ENCODE measurements around the gene ADISSP. TPM values are rescaled to one million over a fixed set of nuclear protein-coding genes. Genes with fewer than 3 reads are reported as not detected.

ADISSP gene
- total and polyA plus RNA-seq, 2 experiments from 2014 or later: 86.6 to 126 TPM

DNA sequence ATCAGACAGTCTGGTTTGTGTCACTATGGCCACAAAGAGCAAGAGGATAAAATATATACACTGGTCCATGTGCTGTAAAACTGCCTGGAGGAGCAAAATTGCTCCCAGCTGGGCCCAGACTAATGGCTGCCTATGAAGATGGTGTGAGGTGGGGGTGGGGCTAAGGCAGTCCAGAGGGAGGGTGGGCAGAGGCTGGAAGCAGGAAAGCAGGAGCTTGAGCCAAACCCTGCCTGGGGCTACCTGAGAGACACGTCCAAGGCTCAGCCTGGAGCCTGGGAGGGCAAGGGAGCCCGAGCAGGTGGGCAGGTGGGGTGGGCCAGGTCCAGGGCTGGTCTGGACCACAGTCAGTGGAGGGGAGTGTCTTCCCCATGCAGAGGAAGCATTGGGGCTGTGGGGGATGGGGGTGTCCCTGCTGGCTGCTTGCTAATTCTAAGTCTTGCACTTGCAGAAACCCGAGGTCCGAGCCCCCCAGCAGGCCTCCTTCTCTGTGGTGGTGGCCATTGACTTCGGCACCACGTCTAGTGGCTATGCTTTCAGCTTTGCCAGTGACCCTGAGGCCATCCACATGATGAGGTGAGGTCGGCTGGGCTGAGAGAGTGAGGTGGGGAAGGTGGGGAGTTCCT lies 25.6 kb downstream of the ADISSP start:
- ATAC-seq (no peak), DNase-seq (ENCODE audit: low spot score) (no peak)
- no peaks in the 10 kb centered on the region for H3K9me3 Mint-ChIP-seq
- peaks cover 20% of the 10 kb centered on the region for H3K27me3 Mint-ChIP-seq (ENCODE audit: insufficient read depth, low read depth, poor library complexity)
- H3K4me3 Mint-ChIP-seq: no peak overlapping the region
- Histone ChIP-seq H2AFZ (no peak overlapping the region), H3K27me3 (ENCODE audit: insufficient read depth) (peaks cover 4% of the 10 kb centered on the region; the same call in 1 of the 2 replicates), H3K79me2 (replicated peaks; ENCODE audit: insufficient read depth) (no peaks in the 10 kb centered on the region), H3K9me2 (ENCODE audit: insufficient read depth) (no peaks in the 10 kb centered on the region), H3K4me1 (ENCODE audit: insufficient read depth) (peaks cover 5% of the 10 kb centered on the region; the same call in 1 of the 2 replicates), H3K4me2 (no peak overlapping the region), H3K27ac (ENCODE audit: low read depth) (no peak overlapping the region), H3K4me3 (no peak overlapping the region), H3F3A (replicated peaks; ENCODE audit: low read depth) (no peaks in the 10 kb centered on the region), H3K36me3 (ENCODE audit: insufficient read depth) (no peaks in the 10 kb centered on the region), H4K20me1 (replicated peaks; ENCODE audit: insufficient read depth) (no peaks in the 10 kb centered on the region)
- no peak overlapping the region for H3K27ac Mint-ChIP-seq
- no peaks in the 10 kb centered on the region for H3K36me3 Mint-ChIP-seq (ENCODE audit: low read depth)
- peaks cover 31% of the 10 kb centered on the region for H3K4me1 Mint-ChIP-seq
- TF ChIP-seq EZH2phosphoT487 (IDR thresholded peaks at IDR 0.05; ENCODE audit: unreplicated experiment) (no peak), STAT1 (IDR thresholded peaks at IDR 0.05; ENCODE audit: unreplicated experiment) (no peak), NANOG (IDR thresholded peaks at IDR 0.05; ENCODE audit: borderline replicate concordance) (no peak), POLR2AphosphoS5 (IDR thresholded peaks at IDR 0.05; ENCODE audit: low read depth) (no peak), CREB1 (CRISPR knock-in tag; IDR thresholded peaks at IDR 0.05; ENCODE audit: low read depth) (no peak)
- TF ChIP-seq, protein P1, sequence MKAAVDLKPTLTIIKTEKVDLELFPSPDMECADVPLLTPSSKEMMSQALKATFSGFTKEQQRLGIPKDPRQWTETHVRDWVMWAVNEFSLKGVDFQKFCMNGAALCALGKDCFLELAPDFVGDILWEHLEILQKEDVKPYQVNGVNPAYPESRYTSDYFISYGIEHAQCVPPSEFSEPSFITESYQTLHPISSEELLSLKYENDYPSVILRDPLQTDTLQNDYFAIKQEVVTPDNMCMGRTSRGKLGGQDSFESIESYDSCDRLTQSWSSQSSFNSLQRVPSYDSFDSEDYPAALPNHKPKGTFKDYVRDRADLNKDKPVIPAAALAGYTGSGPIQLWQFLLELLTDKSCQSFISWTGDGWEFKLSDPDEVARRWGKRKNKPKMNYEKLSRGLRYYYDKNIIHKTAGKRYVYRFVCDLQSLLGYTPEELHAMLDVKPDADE (IDR thresholded peaks at IDR 0.05): no peak
- TF ChIP-seq, protein P2, sequence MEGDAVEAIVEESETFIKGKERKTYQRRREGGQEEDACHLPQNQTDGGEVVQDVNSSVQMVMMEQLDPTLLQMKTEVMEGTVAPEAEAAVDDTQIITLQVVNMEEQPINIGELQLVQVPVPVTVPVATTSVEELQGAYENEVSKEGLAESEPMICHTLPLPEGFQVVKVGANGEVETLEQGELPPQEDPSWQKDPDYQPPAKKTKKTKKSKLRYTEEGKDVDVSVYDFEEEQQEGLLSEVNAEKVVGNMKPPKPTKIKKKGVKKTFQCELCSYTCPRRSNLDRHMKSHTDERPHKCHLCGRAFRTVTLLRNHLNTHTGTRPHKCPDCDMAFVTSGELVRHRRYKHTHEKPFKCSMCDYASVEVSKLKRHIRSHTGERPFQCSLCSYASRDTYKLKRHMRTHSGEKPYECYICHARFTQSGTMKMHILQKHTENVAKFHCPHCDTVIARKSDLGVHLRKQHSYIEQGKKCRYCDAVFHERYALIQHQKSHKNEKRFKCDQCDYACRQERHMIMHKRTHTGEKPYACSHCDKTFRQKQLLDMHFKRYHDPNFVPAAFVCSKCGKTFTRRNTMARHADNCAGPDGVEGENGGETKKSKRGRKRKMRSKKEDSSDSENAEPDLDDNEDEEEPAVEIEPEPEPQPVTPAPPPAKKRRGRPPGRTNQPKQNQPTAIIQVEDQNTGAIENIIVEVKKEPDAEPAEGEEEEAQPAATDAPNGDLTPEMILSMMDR (conservative IDR thresholded peaks at IDR 0.05; ENCODE audit: low read depth in 2 of 2): no peak

DNA sequence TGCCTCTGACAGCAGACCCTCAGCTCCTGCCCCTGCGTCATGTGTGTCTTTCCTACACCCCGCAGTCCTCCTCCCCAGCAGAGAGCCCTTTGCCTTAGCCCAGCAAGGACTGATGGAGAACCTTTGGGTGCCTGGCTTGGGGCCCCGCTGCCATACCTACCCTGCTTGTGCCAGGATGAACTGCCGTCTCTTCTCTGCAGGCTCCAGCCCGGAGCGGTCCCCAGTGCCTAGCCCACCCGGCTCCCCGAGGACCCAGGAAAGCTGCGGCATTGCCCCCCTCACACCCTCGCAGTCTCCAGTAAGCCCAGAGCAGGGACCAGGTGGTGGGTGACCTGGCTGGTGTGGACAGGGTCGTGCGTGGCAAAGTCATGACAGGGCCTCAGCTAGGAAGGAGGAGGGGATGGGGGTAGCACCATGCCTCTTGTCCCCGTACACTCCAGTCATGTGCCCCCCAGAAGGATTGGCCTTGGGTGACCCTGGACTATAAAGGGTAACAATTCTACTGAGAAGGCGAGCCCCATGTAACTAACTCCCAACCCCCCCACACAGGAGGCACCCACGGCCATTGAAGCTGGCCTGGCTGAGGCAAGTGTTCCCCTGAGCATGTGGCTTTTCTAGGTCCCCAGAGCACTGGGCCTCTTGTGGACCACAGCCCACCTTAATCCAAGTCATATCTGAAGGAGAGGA lies 26.8 kb downstream of the ADISSP start:
- no peak for DNase-seq (ENCODE audit: low spot score)
- H3K27ac Mint-ChIP-seq: no peak overlapping the region
- H3K27me3 Mint-ChIP-seq (ENCODE audit: insufficient read depth, low read depth, poor library complexity): peaks cover 18% of the 10 kb centered on the region
- TF ChIP-seq NANOG (IDR thresholded peaks at IDR 0.05; ENCODE audit: borderline replicate concordance): no peak
- TF ChIP-seq, protein P1 (IDR thresholded peaks at IDR 0.05): no peak
- no peak for TF ChIP-seq EZH2phosphoT487 (IDR thresholded peaks at IDR 0.05; ENCODE audit: unreplicated experiment)
- TF ChIP-seq STAT1 (IDR thresholded peaks at IDR 0.05; ENCODE audit: unreplicated experiment): no peak
- TF ChIP-seq EZH2 (IDR thresholded peaks at IDR 0.05; ENCODE audit: low read depth, unreplicated experiment): no peak
- TF ChIP-seq ZNF331 (CRISPR knock-in tag; IDR thresholded peaks at IDR 0.05; ENCODE audit: low read depth): no peak
- TF ChIP-seq, protein P3, sequence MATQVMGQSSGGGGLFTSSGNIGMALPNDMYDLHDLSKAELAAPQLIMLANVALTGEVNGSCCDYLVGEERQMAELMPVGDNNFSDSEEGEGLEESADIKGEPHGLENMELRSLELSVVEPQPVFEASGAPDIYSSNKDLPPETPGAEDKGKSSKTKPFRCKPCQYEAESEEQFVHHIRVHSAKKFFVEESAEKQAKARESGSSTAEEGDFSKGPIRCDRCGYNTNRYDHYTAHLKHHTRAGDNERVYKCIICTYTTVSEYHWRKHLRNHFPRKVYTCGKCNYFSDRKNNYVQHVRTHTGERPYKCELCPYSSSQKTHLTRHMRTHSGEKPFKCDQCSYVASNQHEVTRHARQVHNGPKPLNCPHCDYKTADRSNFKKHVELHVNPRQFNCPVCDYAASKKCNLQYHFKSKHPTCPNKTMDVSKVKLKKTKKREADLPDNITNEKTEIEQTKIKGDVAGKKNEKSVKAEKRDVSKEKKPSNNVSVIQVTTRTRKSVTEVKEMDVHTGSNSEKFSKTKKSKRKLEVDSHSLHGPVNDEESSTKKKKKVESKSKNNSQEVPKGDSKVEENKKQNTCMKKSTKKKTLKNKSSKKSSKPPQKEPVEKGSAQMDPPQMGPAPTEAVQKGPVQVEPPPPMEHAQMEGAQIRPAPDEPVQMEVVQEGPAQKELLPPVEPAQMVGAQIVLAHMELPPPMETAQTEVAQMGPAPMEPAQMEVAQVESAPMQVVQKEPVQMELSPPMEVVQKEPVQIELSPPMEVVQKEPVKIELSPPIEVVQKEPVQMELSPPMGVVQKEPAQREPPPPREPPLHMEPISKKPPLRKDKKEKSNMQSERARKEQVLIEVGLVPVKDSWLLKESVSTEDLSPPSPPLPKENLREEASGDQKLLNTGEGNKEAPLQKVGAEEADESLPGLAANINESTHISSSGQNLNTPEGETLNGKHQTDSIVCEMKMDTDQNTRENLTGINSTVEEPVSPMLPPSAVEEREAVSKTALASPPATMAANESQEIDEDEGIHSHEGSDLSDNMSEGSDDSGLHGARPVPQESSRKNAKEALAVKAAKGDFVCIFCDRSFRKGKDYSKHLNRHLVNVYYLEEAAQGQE (IDR thresholded peaks at IDR 0.05; ENCODE audit: unreplicated experiment): no peak
- TF ChIP-seq POLR2AphosphoS5 (IDR thresholded peaks at IDR 0.05; ENCODE audit: low read depth): no peak
- no peak for TF ChIP-seq CREB1 (CRISPR knock-in tag; IDR thresholded peaks at IDR 0.05; ENCODE audit: low read depth)
- TF ChIP-seq, protein P2 (conservative IDR thresholded peaks at IDR 0.05; ENCODE audit: low read depth in 2 of 2): no peak
- TF ChIP-seq ZNF114 (CRISPR knock-in tag; IDR thresholded peaks at IDR 0.05): no peak
- TF ChIP-seq JUNB (IDR thresholded peaks at IDR 0.05; ENCODE audit: unreplicated experiment): no peak

More for the DNA sequence above, 26.8 kb downstream of the ADISSP start:
- no peaks in the 10 kb centered on the region for H3K79me2 ChIP-seq (replicated peaks; ENCODE audit: insufficient read depth)
- Mint-ChIP-seq H3K9me3 (no peaks in the 10 kb centered on the region), H3K36me3 (ENCODE audit: low read depth) (no peaks in the 10 kb centered on the region), H3K4me3 (no peak overlapping the region), H3K4me1 (peaks cover 28% of the 10 kb centered on the region)
- H4K20me1 ChIP-seq (replicated peaks; ENCODE audit: insufficient read depth): no peaks in the 10 kb centered on the region
- no peak overlapping the region for H3K27ac ChIP-seq (ENCODE audit: low read depth)
- no peaks in the 10 kb centered on the region for H3K9me2 ChIP-seq (ENCODE audit: insufficient read depth)
- H3F3A ChIP-seq (replicated peaks; ENCODE audit: low read depth): no peaks in the 10 kb centered on the region
- no peak overlapping the region for H3K4me3 ChIP-seq
- no peak overlapping the region for H3K4me2 ChIP-seq
- H3K36me3 ChIP-seq (ENCODE audit: insufficient read depth): no peaks in the 10 kb centered on the region
- ATAC-seq: no peak
- no peaks in the 10 kb centered on the region for H3K27me3 ChIP-seq (ENCODE audit: insufficient read depth)
- H3K4me1 ChIP-seq (ENCODE audit: insufficient read depth): peaks cover 3% of the 10 kb centered on the region; the same call in 1 of the 2 replicates
- H2AFZ ChIP-seq: no peak overlapping the region

Data from GM23338 (cell line).